WTC11 (cell line): ENCODE results near the gene PARP12. TPM values are rescaled to one million over a fixed set of nuclear protein-coding genes. Genes with fewer than 3 reads are reported as not detected.
"Not testable (repeated sequence)": the region's sequence is repeated elsewhere in the genome, so short reads cannot be mapped to it uniquely, and the experiment has no call there.

Source experiments
- ATAC-seq: fragments of 200-7000 bp; cut with Tn5 transposase; 2 replicates; pipeline ENCODE4 v1.10.0; 2021; ENCODE audit warnings: mild to moderate bottlenecking, moderate library complexity
- CTCF ChIA-PET: fragments of 300-600 bp; sonication (Branson Sonifier 250); formaldehyde crosslinking; loops from one replicate; lab custom pipeline; 2021; ENCODE audit warnings: antibody characterized with exemption; lab: Charles Lee
- POLR2A ChIA-PET: fragments of 350-600 bp; sonication (Branson Sonifier 250); formaldehyde crosslinking; loops from one replicate; lab custom pipeline; 2021; ENCODE audit warnings: antibody characterized with exemption; lab: Charles Lee
- DNase-seq: peaks from one replicate; pipeline ENCODE4 v3.0.0; 2021; ENCODE audit warnings: low spot score
- H3K27ac Mint-ChIP-seq: 2 replicates; pipeline ENCODE4 v1.8.0; 2021; ENCODE audit warnings: mixed read lengths
- H3K27me3 Mint-ChIP-seq: 2 replicates; pipeline ENCODE4 v1.8.0; 2021; ENCODE audit warnings: low read depth, mild to moderate bottlenecking, moderate library complexity, mixed read lengths
- H3K36me3 Mint-ChIP-seq: 2 replicates; pipeline ENCODE4 v1.8.0; 2021; ENCODE audit warnings: mixed read lengths
- H3K4me1 Mint-ChIP-seq: 2 replicates; pipeline ENCODE4 v1.8.0; 2022; ENCODE audit warnings: mixed read lengths
- H3K4me3 Mint-ChIP-seq: 2 replicates; pipeline ENCODE4 v1.8.0; 2021; ENCODE audit warnings: mild to moderate bottlenecking, moderate library complexity, mixed read lengths
- H3K9me3 Mint-ChIP-seq: 2 replicates; pipeline ENCODE4 v1.8.0; 2021; ENCODE audit warnings: mixed read lengths
- CREM ChIP-seq: sonication (generic); formaldehyde crosslinking; IDR thresholded peaks from 2 replicates; pipeline ENCODE4 v1.8.1; 2022; ENCODE audit warnings: mild to moderate bottlenecking, missing genetic modification reagents, moderate library complexity
- CTCF ChIP-seq: fragments of 200-600 bp; IDR thresholded peaks from 2 replicates; pipeline ENCODE4 v1.8.0; 2022; ENCODE audit warnings: antibody characterized with exemption
- EMX1 ChIP-seq: fragments of 250-450 bp; sonication (Bioruptor Pico); IDR thresholded peaks from 2 replicates; pipeline ENCODE4 v1.8.0; 2021; ENCODE audit warnings: mild to moderate bottlenecking
- FOXP1 ChIP-seq: sonication (generic); formaldehyde crosslinking; IDR thresholded peaks from 2 replicates; pipeline ENCODE4 v1.8.0; 2022; ENCODE audit warnings: missing genetic modification reagents, mild to moderate bottlenecking, moderate library complexity, borderline replicate concordance
- GABPB1 ChIP-seq: sonication (generic); formaldehyde crosslinking; IDR thresholded peaks from 2 replicates; pipeline ENCODE4 v1.8.1; 2023; ENCODE audit warnings: mild to moderate bottlenecking, missing genetic modification reagents
- IRF2 ChIP-seq: sonication (generic); formaldehyde crosslinking; IDR thresholded peaks from 2 replicates; pipeline ENCODE4 v1.8.0; 2022; ENCODE audit warnings: low read depth, missing genetic modification reagents, borderline replicate concordance
- NFE2L1 ChIP-seq: sonication (generic); formaldehyde crosslinking; IDR thresholded peaks from 2 replicates; pipeline ENCODE4 v1.8.1; 2023; ENCODE audit warnings: missing genetic modification reagents
- NR3C1 ChIP-seq: sonication (generic); formaldehyde crosslinking; conservative IDR thresholded peaks from 2 replicates; pipeline ENCODE4 v1.8.1; 2023; ENCODE audit warnings: low read depth, mild to moderate bottlenecking, missing genetic modification reagents
- PRRX2 ChIP-seq: fragments of 250-450 bp; sonication (Bioruptor Pico); IDR thresholded peaks from 2 replicates; pipeline ENCODE4 v1.8.0; 2021; ENCODE audit warnings: mild to moderate bottlenecking
- SP1 ChIP-seq: sonication (generic); formaldehyde crosslinking; conservative IDR thresholded peaks from 2 replicates; pipeline ENCODE4 v1.8.1; 2022; ENCODE audit warnings: missing genetic modification reagents
- USF1 ChIP-seq: sonication (generic); formaldehyde crosslinking; IDR thresholded peaks from 2 replicates; pipeline ENCODE4 v1.8.0; 2022; ENCODE audit warnings: mild to moderate bottlenecking, missing genetic modification reagents
- ZNF138 ChIP-seq: sonication (generic); formaldehyde crosslinking; conservative IDR thresholded peaks from 2 replicates; pipeline ENCODE4 v1.8.1; 2022; ENCODE audit warnings: mild to moderate bottlenecking, moderate library complexity, missing genetic modification reagents
- ZNF671 ChIP-seq: fragments of 250-450 bp; sonication (Bioruptor Pico); IDR thresholded peaks from 2 replicates; pipeline ENCODE4 v1.8.0; 2021; ENCODE audit warnings: mild to moderate bottlenecking
- total RNA-seq: library from RNA; stranded (reverse); gene quantifications from 3 replicates; pipeline ENCODE4 v1.2.3, GENCODE V29; 2021
- TF ChIP-seq, protein P1 (sequence below): sonication (generic); formaldehyde crosslinking; IDR thresholded peaks from 2 replicates; pipeline ENCODE4 v1.8.1; 2022; ENCODE audit warnings: low read depth, missing genetic modification reagents, borderline replicate concordance
- TF ChIP-seq, protein P2 (sequence below): sonication (generic); formaldehyde crosslinking; conservative IDR thresholded peaks from 2 replicates; pipeline ENCODE4 v1.8.1; 2023; ENCODE audit warnings: mild to moderate bottlenecking, low read depth, missing genetic modification reagents, moderate library complexity
- TF ChIP-seq, protein P3 (sequence below): sonication (generic); formaldehyde crosslinking; IDR thresholded peaks from 2 replicates; pipeline ENCODE4 v1.8.1; 2022; ENCODE audit warnings: low read depth, mild to moderate bottlenecking, moderate library complexity, missing genetic modification reagents, borderline replicate concordance
- TF ChIP-seq, protein P4 (sequence below): sonication (generic); formaldehyde crosslinking; IDR thresholded peaks from 2 replicates; pipeline ENCODE4 v1.8.0; 2023; ENCODE audit warnings: missing genetic modification reagents, mild to moderate bottlenecking, borderline replicate concordance

PARP12 gene
- total RNA-seq, 1 experiment from 2014 or later: 9.1 TPM

- TF ChIP-seq, protein P1, sequence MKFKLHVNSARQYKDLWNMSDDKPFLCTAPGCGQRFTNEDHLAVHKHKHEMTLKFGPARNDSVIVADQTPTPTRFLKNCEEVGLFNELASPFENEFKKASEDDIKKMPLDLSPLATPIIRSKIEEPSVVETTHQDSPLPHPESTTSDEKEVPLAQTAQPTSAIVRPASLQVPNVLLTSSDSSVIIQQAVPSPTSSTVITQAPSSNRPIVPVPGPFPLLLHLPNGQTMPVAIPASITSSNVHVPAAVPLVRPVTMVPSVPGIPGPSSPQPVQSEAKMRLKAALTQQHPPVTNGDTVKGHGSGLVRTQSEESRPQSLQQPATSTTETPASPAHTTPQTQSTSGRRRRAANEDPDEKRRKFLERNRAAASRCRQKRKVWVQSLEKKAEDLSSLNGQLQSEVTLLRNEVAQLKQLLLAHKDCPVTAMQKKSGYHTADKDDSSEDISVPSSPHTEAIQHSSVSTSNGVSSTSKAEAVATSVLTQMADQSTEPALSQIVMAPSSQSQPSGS (CRISPR knock-in tag): no peak
- no peak for TF ChIP-seq GABPB1
- TF ChIP-seq EMX1 (CRISPR knock-in tag): no peak
- peak; percentile 98 for TF ChIP-seq IRF2 (CRISPR knock-in tag)
- TF ChIP-seq CREM: peak; percentile 63; the same call in 1 of the 2 replicates
- TF ChIP-seq NR3C1 (CRISPR knock-in tag): no peak
- no peak for TF ChIP-seq ZNF138 (CRISPR knock-in tag)
- peak; percentile 84; the same call in 1 of the 2 replicates for TF ChIP-seq FOXP1 (CRISPR knock-in tag)
- no peak for TF ChIP-seq ZNF671 (CRISPR knock-in tag)
- TF ChIP-seq, protein P2, sequence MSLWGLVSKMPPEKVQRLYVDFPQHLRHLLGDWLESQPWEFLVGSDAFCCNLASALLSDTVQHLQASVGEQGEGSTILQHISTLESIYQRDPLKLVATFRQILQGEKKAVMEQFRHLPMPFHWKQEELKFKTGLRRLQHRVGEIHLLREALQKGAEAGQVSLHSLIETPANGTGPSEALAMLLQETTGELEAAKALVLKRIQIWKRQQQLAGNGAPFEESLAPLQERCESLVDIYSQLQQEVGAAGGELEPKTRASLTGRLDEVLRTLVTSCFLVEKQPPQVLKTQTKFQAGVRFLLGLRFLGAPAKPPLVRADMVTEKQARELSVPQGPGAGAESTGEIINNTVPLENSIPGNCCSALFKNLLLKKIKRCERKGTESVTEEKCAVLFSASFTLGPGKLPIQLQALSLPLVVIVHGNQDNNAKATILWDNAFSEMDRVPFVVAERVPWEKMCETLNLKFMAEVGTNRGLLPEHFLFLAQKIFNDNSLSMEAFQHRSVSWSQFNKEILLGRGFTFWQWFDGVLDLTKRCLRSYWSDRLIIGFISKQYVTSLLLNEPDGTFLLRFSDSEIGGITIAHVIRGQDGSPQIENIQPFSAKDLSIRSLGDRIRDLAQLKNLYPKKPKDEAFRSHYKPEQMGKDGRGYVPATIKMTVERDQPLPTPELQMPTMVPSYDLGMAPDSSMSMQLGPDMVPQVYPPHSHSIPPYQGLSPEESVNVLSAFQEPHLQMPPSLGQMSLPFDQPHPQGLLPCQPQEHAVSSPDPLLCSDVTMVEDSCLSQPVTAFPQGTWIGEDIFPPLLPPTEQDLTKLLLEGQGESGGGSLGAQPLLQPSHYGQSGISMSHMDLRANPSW (CRISPR knock-in tag): no peak
- TF ChIP-seq PRRX2: 0 out of 2 replicates have a peak, but pooled peaks have one; percentile 66
- TF ChIP-seq, protein P3, sequence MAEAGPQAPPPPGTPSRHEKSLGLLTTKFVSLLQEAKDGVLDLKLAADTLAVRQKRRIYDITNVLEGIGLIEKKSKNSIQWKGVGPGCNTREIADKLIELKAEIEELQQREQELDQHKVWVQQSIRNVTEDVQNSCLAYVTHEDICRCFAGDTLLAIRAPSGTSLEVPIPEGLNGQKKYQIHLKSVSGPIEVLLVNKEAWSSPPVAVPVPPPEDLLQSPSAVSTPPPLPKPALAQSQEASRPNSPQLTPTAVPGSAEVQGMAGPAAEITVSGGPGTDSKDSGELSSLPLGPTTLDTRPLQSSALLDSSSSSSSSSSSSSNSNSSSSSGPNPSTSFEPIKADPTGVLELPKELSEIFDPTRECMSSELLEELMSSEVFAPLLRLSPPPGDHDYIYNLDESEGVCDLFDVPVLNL: no peak
- no peak for TF ChIP-seq NFE2L1 (CRISPR knock-in tag)
- TF ChIP-seq CTCF: no peak
- TF ChIP-seq, protein P4, sequence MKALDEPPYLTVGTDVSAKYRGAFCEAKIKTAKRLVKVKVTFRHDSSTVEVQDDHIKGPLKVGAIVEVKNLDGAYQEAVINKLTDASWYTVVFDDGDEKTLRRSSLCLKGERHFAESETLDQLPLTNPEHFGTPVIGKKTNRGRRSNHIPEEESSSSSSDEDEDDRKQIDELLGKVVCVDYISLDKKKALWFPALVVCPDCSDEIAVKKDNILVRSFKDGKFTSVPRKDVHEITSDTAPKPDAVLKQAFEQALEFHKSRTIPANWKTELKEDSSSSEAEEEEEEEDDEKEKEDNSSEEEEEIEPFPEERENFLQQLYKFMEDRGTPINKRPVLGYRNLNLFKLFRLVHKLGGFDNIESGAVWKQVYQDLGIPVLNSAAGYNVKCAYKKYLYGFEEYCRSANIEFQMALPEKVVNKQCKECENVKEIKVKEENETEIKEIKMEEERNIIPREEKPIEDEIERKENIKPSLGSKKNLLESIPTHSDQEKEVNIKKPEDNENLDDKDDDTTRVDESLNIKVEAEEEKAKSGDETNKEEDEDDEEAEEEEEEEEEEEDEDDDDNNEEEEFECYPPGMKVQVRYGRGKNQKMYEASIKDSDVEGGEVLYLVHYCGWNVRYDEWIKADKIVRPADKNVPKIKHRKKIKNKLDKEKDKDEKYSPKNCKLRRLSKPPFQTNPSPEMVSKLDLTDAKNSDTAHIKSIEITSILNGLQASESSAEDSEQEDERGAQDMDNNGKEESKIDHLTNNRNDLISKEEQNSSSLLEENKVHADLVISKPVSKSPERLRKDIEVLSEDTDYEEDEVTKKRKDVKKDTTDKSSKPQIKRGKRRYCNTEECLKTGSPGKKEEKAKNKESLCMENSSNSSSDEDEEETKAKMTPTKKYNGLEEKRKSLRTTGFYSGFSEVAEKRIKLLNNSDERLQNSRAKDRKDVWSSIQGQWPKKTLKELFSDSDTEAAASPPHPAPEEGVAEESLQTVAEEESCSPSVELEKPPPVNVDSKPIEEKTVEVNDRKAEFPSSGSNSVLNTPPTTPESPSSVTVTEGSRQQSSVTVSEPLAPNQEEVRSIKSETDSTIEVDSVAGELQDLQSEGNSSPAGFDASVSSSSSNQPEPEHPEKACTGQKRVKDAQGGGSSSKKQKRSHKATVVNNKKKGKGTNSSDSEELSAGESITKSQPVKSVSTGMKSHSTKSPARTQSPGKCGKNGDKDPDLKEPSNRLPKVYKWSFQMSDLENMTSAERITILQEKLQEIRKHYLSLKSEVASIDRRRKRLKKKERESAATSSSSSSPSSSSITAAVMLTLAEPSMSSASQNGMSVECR (CRISPR knock-in tag): 0 out of 2 replicates have a peak, but pooled peaks have one; percentile 62
- 0 out of 2 replicates have a peak, but pooled peaks have one; percentile 29 for TF ChIP-seq SP1 (CRISPR knock-in tag)
- 0 out of 2 replicates have a peak, but pooled peaks have one; percentile 34 for TF ChIP-seq USF1 (CRISPR knock-in tag)
Observed at GRCh38 chr7:140062528-140063299, at the start of gene PARP12 (continued).

GRCh38 chr7:140108777-140109176, 46.0 kb upstream of the PARP12 start:
- H3K27me3 Mint-ChIP-seq, DNase-seq, CTCF ChIA-PET, H3K4me3 Mint-ChIP-seq, ATAC-seq, H3K27ac Mint-ChIP-seq, H3K4me1 Mint-ChIP-seq, POLR2A ChIA-PET: not testable (repeated sequence)
- Mint-ChIP-seq H3K9me3 (peaks cover 40% of the 10 kb centered on the region), H3K36me3 (peaks cover 76% of the 10 kb centered on the region)
